Keratinocyte (primary cell): ENCODE results near the gene OS9.

ENCODE experiments used
- EZH2 ChIP-seq: IDR thresholded peaks from one replicate; pipeline ENCODE4 v1.6.1; 2012; ENCODE audit warnings: inconsistent platforms, mild to moderate bottlenecking, low read length, moderate library complexity
- TF ChIP-seq, protein P1 (sequence below), 3 experiments: IDR thresholded peaks in 1 of 3; conservative IDR thresholded peaks in 1 of 3; optimal IDR thresholded peaks in 1 of 3; 2 replicates in 2 of 3; 3 replicates in 1 of 3; pipeline versions ENCODE3 to v1.5.1; 2011; ENCODE audit warnings: low read length in 3 of 3, mild to moderate bottlenecking in 3 of 3, moderate library complexity in 2 of 3, control low read depth in 1 of 3, inconsistent platforms in 1 of 3; ENCODE audit not compliant: insufficient read depth in 2 of 3; ENCODE audit errors: extremely low read depth in 1 of 3

- TF ChIP-seq, protein P1, sequence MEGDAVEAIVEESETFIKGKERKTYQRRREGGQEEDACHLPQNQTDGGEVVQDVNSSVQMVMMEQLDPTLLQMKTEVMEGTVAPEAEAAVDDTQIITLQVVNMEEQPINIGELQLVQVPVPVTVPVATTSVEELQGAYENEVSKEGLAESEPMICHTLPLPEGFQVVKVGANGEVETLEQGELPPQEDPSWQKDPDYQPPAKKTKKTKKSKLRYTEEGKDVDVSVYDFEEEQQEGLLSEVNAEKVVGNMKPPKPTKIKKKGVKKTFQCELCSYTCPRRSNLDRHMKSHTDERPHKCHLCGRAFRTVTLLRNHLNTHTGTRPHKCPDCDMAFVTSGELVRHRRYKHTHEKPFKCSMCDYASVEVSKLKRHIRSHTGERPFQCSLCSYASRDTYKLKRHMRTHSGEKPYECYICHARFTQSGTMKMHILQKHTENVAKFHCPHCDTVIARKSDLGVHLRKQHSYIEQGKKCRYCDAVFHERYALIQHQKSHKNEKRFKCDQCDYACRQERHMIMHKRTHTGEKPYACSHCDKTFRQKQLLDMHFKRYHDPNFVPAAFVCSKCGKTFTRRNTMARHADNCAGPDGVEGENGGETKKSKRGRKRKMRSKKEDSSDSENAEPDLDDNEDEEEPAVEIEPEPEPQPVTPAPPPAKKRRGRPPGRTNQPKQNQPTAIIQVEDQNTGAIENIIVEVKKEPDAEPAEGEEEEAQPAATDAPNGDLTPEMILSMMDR (optimal IDR thresholded peaks at IDR 0.05 in 1 of 3, IDR thresholded peaks at IDR 0.05 in 1 of 3, conservative IDR thresholded peaks at IDR 0.05 in 1 of 3; ENCODE audit: extremely low read depth in 1 of 3, insufficient read depth in 2 of 3, low read length in 3 of 3) = no peak
- no peak for TF ChIP-seq EZH2
Measured at GRCh38 chr12:57755194-57755453, 61.2 kb downstream of the OS9 start.
